HEK293 (cell line): ENCODE results near the gene ATG12.
A peak's percentile ranks its signal among the peaks of the same experiment; 100 is the strongest.

ENCODE experiments used
- ATF2 ChIP-seq: fragments of 450-650 bp; formaldehyde crosslinking; IDR thresholded peaks from 2 replicates; pipeline ENCODE4 v1.5.1; 2016; ENCODE audit warnings: missing biosample characterization, missing genetic modification characterization, low read depth
- CTCF ChIP-seq: fragments of 450-650 bp; formaldehyde crosslinking; IDR thresholded peaks from 2 replicates; pipeline ENCODE4 v1.5.1; 2016; ENCODE audit warnings: missing biosample characterization, missing genetic modification characterization
- GLI4 ChIP-seq: fragments of 450-650 bp; formaldehyde crosslinking; IDR thresholded peaks from 2 replicates; pipeline ENCODE4 v1.5.1; 2016; ENCODE audit warnings: missing biosample characterization, missing genetic modification characterization
- IKZF3 ChIP-seq: fragments of 450-650 bp; IDR thresholded peaks from 2 replicates; pipeline ENCODE4 v1.5.0; 2018; ENCODE audit warnings: missing biosample characterization, mild to moderate bottlenecking, missing genetic modification characterization, moderate library complexity
- KLF17 ChIP-seq: fragments of 450-650 bp; formaldehyde crosslinking; IDR thresholded peaks from 2 replicates; pipeline ENCODE4 v1.5.1; 2016; ENCODE audit warnings: missing biosample characterization, missing genetic modification characterization
- YY1 ChIP-seq: fragments of 450-650 bp; formaldehyde crosslinking; IDR thresholded peaks from 2 replicates; pipeline ENCODE4 v1.5.1; 2018; ENCODE audit warnings: missing biosample characterization, missing genetic modification characterization
- ZBTB17 ChIP-seq: fragments of 450-650 bp; formaldehyde crosslinking; IDR thresholded peaks from 2 replicates; pipeline ENCODE4 v1.5.1; 2016; ENCODE audit warnings: missing biosample characterization, missing genetic modification characterization
- ZFP37 ChIP-seq: fragments of 450-650 bp; formaldehyde crosslinking; IDR thresholded peaks from 2 replicates; pipeline ENCODE4 v1.5.1; 2016; ENCODE audit warnings: missing biosample characterization, missing genetic modification characterization
- ZFP41 ChIP-seq: fragments of 450-650 bp; formaldehyde crosslinking; IDR thresholded peaks from 2 replicates; pipeline ENCODE4 v1.5.1; 2016; ENCODE audit warnings: missing biosample characterization, missing genetic modification characterization, borderline replicate concordance
- ZNF10 ChIP-seq: fragments of 450-650 bp; formaldehyde crosslinking; IDR thresholded peaks from 2 replicates; pipeline ENCODE4 v1.5.1; 2017; ENCODE audit warnings: missing biosample characterization, missing genetic modification characterization
- ZNF112 ChIP-seq: fragments of 450-650 bp; formaldehyde crosslinking; IDR thresholded peaks from 2 replicates; pipeline ENCODE4 v1.5.0; 2017; ENCODE audit warnings: missing biosample characterization, missing genetic modification characterization
- ZNF138 ChIP-seq: fragments of 450-650 bp; formaldehyde crosslinking; IDR thresholded peaks from 2 replicates; pipeline ENCODE4 v1.5.1; 2016; ENCODE audit warnings: missing biosample characterization, missing genetic modification characterization, borderline replicate concordance
- ZNF148 ChIP-seq: fragments of 450-650 bp; formaldehyde crosslinking; IDR thresholded peaks from 2 replicates; pipeline ENCODE4 v1.5.0; 2017; ENCODE audit warnings: missing biosample characterization, missing genetic modification characterization, borderline replicate concordance
- ZNF16 ChIP-seq: fragments of 450-650 bp; formaldehyde crosslinking; IDR thresholded peaks from 2 replicates; pipeline ENCODE4 v1.5.1; 2016; ENCODE audit warnings: low read depth, missing biosample characterization, missing genetic modification characterization
- ZNF175 ChIP-seq: fragments of 450-650 bp; formaldehyde crosslinking; IDR thresholded peaks from 2 replicates; pipeline ENCODE4 v1.5.1; 2016; ENCODE audit warnings: missing biosample characterization, missing genetic modification characterization
- ZNF202 ChIP-seq: fragments of 450-650 bp; formaldehyde crosslinking; IDR thresholded peaks from 2 replicates; pipeline ENCODE4 v1.5.1; 2016; ENCODE audit warnings: missing biosample characterization, missing genetic modification characterization, borderline replicate concordance
- ZNF248 ChIP-seq: fragments of 450-650 bp; formaldehyde crosslinking; IDR thresholded peaks from 2 replicates; pipeline ENCODE4 v1.5.1; 2017; ENCODE audit warnings: missing biosample characterization, missing genetic modification characterization
- ZNF26 ChIP-seq: fragments of 450-650 bp; formaldehyde crosslinking; IDR thresholded peaks from 2 replicates; pipeline ENCODE4 v1.5.1; 2016; ENCODE audit warnings: missing biosample characterization, missing genetic modification characterization
- ZNF302 ChIP-seq: fragments of 450-650 bp; formaldehyde crosslinking; IDR thresholded peaks from 2 replicates; pipeline ENCODE4 v1.5.1; 2016; ENCODE audit warnings: missing biosample characterization, missing genetic modification characterization, low read depth
- ZNF354C ChIP-seq: fragments of 450-650 bp; formaldehyde crosslinking; IDR thresholded peaks from 2 replicates; pipeline ENCODE4 v1.5.1; 2016; ENCODE audit warnings: missing biosample characterization, missing genetic modification characterization, low read depth, borderline replicate concordance
- ZNF423 ChIP-seq: fragments of 450-650 bp; formaldehyde crosslinking; IDR thresholded peaks from 2 replicates; pipeline ENCODE4 v1.5.1; 2016; ENCODE audit warnings: missing biosample characterization, missing genetic modification characterization
- ZNF433 ChIP-seq: fragments of 450-650 bp; formaldehyde crosslinking; IDR thresholded peaks from 2 replicates; pipeline ENCODE4 v1.5.1; 2016; ENCODE audit warnings: missing biosample characterization, missing genetic modification characterization, low read depth
- ZNF501 ChIP-seq: fragments of 450-650 bp; formaldehyde crosslinking; IDR thresholded peaks from 2 replicates; pipeline ENCODE4 v1.5.1; 2016; ENCODE audit warnings: missing biosample characterization, missing genetic modification characterization
- ZNF514 ChIP-seq: fragments of 450-650 bp; formaldehyde crosslinking; IDR thresholded peaks from 2 replicates; pipeline ENCODE4 v1.5.1; 2016; ENCODE audit warnings: missing biosample characterization, missing genetic modification characterization
- ZNF548 ChIP-seq: fragments of 450-650 bp; formaldehyde crosslinking; IDR thresholded peaks from 2 replicates; pipeline ENCODE4 v1.5.1; 2016; ENCODE audit warnings: missing biosample characterization, missing genetic modification characterization
- ZNF560 ChIP-seq: fragments of 450-650 bp; formaldehyde crosslinking; IDR thresholded peaks from 2 replicates; pipeline ENCODE4 v1.5.1; 2017; ENCODE audit warnings: missing biosample characterization, missing genetic modification characterization, borderline replicate concordance
- ZNF571 ChIP-seq: fragments of 450-650 bp; formaldehyde crosslinking; IDR thresholded peaks from 2 replicates; pipeline ENCODE4 v1.5.0; 2017; ENCODE audit warnings: missing biosample characterization, missing genetic modification characterization
- ZNF585B ChIP-seq: fragments of 450-650 bp; formaldehyde crosslinking; IDR thresholded peaks from 2 replicates; pipeline ENCODE4 v1.5.1; 2016; ENCODE audit warnings: missing biosample characterization, missing genetic modification characterization
- ZNF610 ChIP-seq: fragments of 450-650 bp; formaldehyde crosslinking; IDR thresholded peaks from 2 replicates; pipeline ENCODE4 v1.5.1; 2016; ENCODE audit warnings: missing biosample characterization, missing genetic modification characterization, borderline replicate concordance
- ZNF768 ChIP-seq: fragments of 450-650 bp; formaldehyde crosslinking; IDR thresholded peaks from 2 replicates; pipeline ENCODE4 v1.5.1; 2018; ENCODE audit warnings: missing biosample characterization, mild to moderate bottlenecking, missing genetic modification characterization
- ZNF791 ChIP-seq: fragments of 450-650 bp; formaldehyde crosslinking; IDR thresholded peaks from 2 replicates; pipeline ENCODE4 v1.5.1; 2016; ENCODE audit warnings: missing biosample characterization, missing genetic modification characterization
- ZNF792 ChIP-seq: fragments of 450-650 bp; formaldehyde crosslinking; IDR thresholded peaks from 2 replicates; pipeline ENCODE4 v1.5.1; 2016; ENCODE audit warnings: missing biosample characterization, missing genetic modification characterization
- ZNF837 ChIP-seq: fragments of 450-650 bp; formaldehyde crosslinking; IDR thresholded peaks from 2 replicates; pipeline ENCODE4 v1.5.1; 2016; ENCODE audit warnings: missing biosample characterization, missing genetic modification characterization
- ZXDB ChIP-seq: fragments of 450-650 bp; formaldehyde crosslinking; IDR thresholded peaks from 2 replicates; pipeline ENCODE4 v1.5.1; 2016; ENCODE audit warnings: missing biosample characterization, missing genetic modification characterization

The ATG12 gene

GRCh38 chr5:115873392-115873791 is 32.0 kb upstream of the ATG12 start (continued):
- no peak for TF ChIP-seq CTCF
- no peak for TF ChIP-seq ZNF302 (tag by site-specific recombination)
- TF ChIP-seq ZNF248 (tag by site-specific recombination) = no peak
- no peak for TF ChIP-seq ZNF202
- TF ChIP-seq ZFP41 (tag by site-specific recombination) = no peak
- no peak for TF ChIP-seq ZNF112
- TF ChIP-seq ZNF10 = peak; percentile 63; the same call in 1 of the 2 replicates
- no peak for TF ChIP-seq ZNF571 (tag by site-specific recombination)
- TF ChIP-seq ZNF792 (tag by site-specific recombination) = no peak
- TF ChIP-seq ZNF501 (tag by site-specific recombination) = no peak
- TF ChIP-seq ZNF610 = no peak
- no peak for TF ChIP-seq ZNF138 (tag by site-specific recombination)
- no peak for TF ChIP-seq ZNF354C (tag by site-specific recombination)
- no peak for TF ChIP-seq ZNF548
- no peak for TF ChIP-seq ZNF175 (tag by site-specific recombination)
- TF ChIP-seq IKZF3 (tag by site-specific recombination) = peak; percentile 92
- TF ChIP-seq ZNF148 (tag by site-specific recombination) = no peak
- TF ChIP-seq KLF17 (tag by site-specific recombination) = peak; percentile 72
- TF ChIP-seq ZNF560 = no peak
- TF ChIP-seq ZNF791 = no peak
- TF ChIP-seq ZNF514 = no peak
- TF ChIP-seq ZNF16 (tag by site-specific recombination) = no peak
- 0 out of 2 replicates have a peak, but pooled peaks have one; percentile 34 for TF ChIP-seq ATF2 (tag by site-specific recombination)
- no peak for TF ChIP-seq ZNF585B (tag by site-specific recombination)
- no peak for TF ChIP-seq YY1 (tag by site-specific recombination)
- no peak for TF ChIP-seq GLI4 (tag by site-specific recombination)
- peak; percentile 75 for TF ChIP-seq ZXDB
- TF ChIP-seq ZNF837 (tag by site-specific recombination) = no peak
- no peak for TF ChIP-seq ZNF423
- no peak for TF ChIP-seq ZFP37 (tag by site-specific recombination)
- no peak for TF ChIP-seq ZNF768 (tag by site-specific recombination)
- TF ChIP-seq ZNF433 (tag by site-specific recombination) = no peak
- TF ChIP-seq ZNF26 (tag by site-specific recombination) = no peak
- TF ChIP-seq ZBTB17 (tag by site-specific recombination) = 0 out of 2 replicates have a peak, but pooled peaks have one; percentile 39
